HG02943 (cell line): ENCODE results near the gene SLC29A2.
"Not testable (repeated sequence)": the region's sequence is repeated elsewhere in the genome, so short reads cannot be mapped to it uniquely, and the experiment has no call there.

Experiments used
- ATAC-seq: cut with Tn5 transposase; IDR thresholded peaks from one replicate; pipeline ENCODE4 v1.9.1; 2021; ENCODE audit warnings: mild to moderate bottlenecking, low read depth, moderate library complexity; ENCODE audit not compliant: unreplicated experiment

SLC29A2 gene

DNA sequence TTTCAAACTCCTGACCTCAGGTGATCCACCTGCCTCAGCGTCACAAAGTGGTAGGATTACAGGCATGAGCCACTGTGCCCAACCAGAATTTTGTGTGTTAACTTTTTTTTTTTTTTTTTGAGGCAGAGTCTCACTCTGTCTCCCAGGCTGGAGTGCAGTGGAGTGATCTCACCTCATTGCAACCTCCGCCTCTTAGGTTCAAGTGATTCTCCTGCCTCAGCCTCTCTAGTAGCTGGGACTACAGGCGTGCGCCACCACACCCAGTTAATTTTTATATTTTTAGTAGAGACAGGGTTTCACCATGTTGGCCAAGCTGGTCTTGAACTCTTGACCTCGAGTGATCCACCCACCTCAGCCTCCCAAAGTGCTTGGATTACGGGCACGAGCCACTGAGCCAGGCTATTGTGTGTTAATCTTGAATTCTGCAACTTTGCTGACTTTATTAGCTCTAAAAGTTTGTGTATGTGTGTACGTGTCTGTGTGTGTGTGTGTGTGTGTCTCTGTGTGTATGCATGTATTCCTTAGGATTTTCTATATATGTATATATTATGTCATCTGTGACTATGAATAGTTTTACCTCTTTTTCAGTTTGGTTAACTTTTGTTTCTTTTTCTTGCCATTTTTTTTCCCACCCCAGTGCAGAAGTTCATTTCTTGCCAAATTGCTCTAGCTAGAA is 20.9 kb downstream of the SLC29A2 start:
- ATAC-seq, result not testable (repeated sequence)

DNA sequence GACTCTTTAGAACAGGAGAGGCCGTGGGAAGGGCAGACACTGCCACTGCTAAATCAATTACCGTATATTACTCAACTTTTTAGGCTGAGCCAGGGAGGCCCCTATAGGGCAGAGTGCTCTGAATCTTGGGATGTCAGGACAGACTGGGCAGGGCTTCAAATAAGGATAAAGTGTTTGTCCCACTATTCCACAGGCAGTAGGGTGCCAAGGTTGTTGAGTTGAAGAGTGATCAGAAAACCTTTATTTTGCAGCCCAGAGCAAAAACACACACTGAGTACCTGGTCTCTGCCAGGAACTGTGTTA is 22.5 kb downstream of the SLC29A2 start:
- ATAC-seq, result no peak

DNA sequence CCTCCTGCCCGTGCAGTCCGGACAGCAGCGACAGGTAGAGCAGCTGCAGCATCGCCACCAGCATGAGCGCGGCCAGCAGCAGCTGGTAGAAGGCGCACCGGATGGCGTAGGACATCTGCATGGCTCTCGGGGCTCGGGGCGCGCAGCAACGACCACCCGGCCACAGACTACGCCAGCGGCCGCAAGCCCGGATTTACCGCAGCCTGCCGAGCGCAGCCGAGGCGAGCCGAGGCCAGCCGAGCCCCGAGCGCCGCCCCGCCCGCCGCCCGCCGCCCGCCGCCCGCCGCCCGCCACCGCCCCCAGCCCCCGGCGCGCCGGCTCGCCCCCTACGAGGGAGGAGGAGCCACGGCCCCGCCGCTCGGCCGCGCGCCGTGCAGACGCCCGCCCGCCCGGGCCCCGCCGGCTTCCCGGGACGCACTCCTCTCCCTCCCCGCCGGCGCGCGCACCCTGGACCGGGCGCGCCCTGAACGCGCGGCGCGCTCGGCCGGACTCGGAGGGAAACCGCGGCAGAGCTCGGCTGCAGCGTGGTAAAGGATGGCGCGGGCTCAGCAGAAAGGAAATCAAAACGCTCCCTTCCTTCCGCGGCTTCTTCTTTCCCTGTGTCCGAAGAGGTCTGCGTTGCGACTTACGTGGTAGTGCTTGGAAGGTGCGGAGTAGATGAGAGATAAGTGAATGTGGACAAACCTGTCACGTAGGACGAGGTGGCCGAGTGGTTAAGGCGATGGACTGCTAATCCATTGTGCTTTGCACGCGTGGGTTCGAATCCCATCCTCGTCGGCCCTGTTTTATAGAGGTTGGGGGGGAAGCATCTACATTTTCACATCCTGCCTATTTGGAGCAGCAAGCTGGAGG is 23.9 kb downstream of the SLC29A2 start, which contains the start of gene B4GAT1:
B4GAT1 (minus strand) TSS at position 205 of the 852 bp plus-strand sequence; CDS start at position 121, 84 bp downstream.
- ATAC-seq, result no peak

DNA sequence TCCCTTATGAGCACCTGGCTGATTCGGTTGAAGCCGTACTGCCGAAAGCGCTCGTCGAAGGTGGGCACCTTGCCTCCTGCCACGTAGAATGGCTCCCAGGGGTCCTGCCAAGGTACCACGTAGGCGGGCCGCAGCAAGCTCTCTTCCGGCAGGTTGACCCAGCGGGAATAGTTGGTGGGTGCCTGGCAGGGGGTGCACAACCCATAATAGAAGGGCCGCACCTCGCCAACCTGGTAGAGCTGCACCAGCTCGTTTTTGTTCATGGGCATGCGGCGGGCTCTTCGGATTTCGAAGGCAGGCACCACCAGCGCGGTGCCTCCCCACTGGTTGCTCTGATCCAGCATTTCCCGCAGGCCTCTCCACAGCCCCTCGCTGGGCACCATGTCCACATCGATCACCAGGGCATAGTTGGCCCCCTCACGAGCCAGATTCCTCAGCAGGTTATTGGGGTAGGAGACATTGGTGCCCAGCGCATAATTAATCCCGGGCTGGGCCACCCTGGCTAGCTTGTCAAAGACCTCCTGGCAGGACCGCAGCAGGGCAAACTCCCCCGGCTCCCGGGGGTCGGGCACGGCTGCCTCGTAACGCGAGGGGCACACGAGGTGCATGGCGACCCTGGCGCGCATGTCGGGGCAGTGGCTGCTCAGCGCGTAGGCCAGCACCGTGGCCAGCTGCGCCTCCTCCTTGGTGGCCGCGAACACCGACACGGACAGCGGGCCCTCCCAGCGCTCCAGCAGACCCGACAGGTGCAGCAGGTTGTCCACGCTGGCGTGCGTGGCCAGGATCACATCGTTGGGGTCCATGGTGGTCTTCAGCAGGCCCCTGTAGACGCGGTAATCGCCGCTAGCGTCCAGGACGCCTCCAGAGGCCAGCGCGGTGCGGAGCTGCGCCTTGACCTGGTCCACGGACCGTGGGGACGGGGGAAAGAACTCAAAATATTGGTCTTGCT is 24.8 kb downstream of the SLC29A2 start:
- no peak for ATAC-seq

DNA sequence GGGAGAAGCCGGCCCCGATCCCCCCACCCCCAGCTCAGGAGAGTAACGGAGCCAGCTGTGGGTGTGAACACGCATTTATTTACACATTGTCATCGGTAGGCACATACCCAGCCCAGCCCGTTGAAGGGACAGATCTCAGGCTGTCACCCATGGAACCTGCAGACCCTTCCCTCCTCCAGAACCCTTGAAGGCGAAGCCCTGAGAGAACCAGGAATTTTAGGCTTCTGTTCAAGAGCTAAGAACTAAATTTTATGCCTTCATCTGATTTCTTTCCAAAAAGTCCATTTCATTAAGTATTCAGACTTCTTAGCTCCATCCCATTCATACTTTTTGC is 26.3 kb downstream of the SLC29A2 start:
- ATAC-seq, result no peak

DNA sequence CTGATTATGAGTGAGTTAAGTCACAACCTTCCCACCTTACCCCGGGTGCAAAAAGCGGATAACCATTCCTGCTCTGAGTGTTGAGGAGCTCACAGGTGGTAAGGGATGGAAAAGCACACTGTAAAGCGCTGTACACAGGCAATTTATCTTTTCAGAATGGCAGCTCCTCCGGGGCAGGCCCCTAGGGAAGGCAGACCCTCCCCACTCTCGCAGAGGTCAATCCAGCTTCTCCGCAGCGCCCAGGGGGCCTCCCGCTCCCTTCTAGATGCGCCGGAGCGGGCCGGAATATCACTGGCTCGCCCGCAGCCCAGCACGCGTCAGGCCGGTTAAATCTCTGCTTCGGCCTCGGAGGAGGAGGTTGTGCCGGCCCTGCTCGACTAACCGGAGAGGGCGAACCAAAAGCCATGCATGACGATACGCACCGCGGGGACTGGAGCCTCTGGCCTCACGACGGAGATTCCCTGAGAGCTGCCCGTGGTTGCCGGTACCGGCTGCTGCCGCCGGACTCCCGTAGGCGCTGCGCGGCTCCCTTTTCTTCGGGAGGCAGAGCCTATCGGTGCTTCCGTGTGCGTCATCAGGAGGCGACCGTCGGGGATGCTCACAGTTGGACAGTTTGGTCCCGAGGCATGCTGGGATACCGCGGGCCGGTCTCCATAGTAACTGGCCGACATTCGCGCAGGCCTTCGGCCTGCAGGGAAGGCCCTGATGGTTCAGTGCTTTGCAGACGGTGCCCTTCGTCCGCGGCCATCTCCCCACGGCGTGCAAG is 26.8 kb downstream of the SLC29A2 start, which contains the start of gene BRMS1:
BRMS1 (minus strand) TSS at position 555 of the 766 bp plus-strand sequence. CDS start 2,870 bp downstream, outside the sequence.
- peak; percentile 50 for ATAC-seq

DNA sequence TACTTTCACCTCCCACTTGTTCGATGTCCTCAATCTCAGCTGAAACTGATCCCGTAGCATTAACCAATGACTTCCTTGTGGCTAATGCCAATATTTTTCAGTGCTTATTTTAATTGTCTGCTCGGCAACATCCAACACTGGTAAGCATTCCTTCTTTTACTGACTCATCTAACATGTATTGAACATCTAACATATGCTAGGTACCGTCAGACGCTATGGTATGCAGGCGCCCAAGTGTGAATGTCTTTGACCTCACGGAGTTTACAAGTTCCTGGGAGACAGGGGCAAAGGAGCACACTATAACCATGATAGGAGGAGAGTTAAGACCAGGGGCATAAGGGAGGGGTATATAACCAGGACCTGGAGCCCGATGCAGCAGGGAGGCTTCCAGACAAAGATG is 28.4 kb downstream of the SLC29A2 start:
- ATAC-seq, result no peak

DNA sequence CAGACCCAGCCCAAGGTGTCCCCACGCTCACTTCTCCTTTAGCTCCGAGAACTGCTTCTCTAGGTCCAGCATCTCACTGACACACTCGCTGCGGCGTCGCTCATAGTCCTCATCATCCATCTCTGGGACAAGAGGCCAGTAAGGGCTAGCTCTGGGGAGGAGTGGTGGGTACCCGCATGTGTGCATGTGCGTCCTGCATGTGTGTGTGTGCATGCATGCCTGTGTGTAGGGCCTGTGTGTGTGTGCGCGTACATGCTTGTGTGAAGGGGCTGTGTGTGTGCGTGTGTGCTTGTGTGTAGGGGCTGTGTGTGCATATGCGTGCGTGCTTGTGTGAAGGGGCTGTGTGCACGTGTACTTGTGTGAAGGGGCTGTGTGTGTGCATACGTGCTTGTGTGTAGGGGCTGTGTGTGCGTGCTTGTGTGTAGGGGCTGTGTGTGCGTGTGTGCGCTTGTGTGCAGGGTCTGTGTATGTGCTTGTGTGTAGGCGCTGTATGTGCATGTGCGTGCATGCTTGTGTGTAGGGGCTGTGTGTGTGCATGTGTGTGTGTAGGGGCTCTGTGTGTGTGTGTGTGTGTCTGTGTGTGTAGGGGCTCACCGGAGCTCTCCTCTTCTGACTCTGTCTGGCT is 29.9 kb downstream of the SLC29A2 start:
- no peak for ATAC-seq

DNA sequence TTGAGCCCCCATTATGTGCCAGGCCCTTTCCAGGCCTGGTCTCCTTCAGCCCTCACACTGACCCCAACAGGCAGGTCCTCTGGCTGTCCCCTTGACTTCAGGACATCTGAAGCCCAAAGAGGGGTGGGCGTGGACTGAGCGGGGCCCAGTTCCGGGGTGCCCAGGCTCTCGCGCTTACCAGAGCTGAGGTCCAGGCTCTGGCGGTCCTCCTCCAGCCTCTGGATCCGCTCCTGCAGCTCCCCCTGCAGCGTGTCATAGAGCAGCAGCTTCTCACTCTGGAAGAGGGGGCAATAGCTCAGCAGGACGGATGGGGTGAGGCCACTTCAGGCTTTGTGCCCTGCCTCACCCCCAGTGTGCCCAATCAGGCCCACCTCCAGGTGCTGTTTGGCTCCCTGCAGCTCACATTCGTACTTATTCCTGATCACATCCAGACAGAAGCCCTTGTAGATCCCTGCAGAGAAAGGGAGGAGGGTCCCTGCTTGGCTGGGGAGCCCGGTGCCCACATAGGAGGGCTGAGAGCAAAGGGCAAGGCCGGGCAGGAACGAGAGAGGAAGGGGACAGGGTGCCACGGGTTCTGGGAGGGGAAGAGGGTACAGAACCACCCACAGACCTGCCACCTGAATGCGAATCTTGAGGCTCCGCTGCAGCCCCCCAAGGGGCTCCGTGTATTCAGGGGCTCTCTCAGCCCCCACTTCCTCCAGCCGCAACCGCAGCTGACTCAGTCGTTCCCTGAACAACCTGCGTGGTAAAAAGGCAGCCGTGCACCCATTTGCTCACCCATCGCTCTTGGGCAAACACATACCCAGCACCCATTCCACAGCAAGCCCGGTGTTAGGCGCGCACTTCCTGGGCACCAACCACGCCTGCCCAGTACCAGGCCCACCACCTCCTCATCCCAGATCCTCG is 30.7 kb downstream of the SLC29A2 start:
- ATAC-seq, result no peak

DNA sequence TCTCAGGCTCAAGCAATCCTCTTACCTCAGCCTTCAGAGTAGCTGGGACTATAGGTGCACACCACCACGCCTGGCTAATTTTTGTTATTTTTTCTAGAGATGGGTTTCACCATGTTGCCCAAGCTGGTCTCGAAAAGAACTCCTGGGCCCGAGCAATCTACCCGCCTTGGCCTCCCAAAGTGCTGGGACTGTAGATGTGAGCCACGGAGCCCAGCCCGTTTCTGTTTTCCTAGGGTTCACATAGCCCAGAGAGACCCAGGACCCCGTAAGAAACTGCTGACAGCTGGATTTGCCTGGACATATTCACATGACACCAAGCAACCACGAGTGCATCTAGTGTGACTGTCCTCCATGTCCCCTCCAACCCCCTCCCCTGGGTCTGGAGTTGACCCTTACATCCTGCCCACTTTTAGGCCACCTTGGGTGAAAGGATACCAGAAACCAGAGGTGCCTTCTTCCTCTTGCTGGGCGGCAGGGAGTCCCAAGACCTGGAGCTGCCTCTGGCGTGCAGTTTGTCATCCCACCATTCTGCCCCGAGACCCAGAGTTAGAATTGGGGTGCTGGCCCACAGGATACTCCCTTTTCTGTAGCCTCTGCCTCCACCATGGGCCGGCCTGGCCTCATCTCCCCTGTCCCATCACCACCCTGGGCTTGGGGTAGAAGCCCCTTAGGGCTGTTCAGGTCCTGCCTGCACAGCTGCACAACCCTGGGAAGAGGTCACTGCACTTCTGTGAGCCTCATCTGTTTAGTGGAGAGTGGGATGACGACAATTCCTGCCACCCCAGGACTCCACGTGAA is 31.7 kb downstream of the SLC29A2 start:
- ATAC-seq, result no peak

DNA sequence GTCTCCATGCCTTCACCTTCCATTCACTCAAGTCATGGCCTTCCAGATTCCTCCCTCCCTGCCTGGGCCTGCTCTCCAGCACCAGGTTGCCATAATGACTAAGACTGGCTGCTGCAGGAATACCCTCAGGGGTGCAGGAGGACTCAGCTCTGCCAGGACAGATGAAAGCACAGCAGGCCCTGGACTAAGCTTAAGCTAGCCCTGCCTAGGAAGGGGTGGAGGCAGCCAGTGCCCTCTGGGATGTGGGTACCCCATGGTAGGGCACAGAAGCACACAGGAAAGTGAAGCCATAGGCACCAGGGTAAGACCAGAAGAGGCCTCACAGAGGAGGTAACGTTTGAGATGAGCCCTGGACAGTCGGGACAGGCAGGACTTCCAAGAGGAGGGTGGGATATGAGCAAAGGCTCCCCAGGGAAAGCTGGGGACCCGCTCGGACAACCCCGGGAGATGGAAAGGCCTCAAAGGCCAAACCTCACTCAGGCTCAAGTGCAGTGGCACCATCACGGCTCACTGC is 32.3 kb downstream of the SLC29A2 start:
- ATAC-seq, result no peak

DNA sequence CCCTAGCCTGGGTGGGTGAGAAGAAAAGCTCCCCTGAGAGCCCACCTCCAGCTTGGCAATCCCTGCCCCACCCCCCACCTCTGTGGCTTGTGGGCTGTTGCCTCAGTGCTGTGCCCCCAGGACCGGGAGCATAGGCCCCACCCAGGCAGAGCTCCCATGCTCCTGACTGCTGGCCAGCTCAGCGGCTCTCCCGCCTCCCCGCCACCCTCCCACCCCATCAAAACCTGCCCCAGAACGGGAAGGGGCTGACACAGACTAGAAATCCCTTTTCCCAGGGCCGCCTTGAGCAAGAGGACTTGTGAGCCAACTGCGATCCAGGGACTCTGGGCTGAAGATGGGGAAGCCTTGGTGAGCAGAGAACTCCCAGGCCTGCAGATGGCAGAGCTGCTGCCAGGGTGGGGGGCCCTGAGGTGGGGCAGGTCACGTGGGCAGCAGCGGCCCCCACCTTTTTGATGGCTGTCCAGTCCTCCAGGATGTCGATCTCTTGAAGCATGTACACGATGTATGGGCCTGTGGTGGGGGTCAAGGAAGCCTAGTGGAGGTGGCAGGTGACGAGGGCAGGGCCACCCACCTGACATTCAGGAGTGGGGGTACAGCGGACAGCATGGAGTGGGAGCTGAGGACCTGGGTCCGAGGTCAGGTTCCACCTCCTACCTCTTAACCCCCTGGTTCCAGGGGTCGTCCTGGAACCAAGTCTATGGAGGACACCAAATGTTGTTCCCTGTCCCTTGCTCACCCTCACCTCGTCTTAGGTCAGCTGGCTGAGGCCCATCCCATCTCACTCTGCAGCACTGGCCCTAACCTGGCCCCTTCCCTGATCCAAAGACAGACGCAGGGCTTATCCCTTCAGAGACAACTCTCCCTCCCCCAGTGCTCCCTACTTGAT is 33.0 kb downstream of the SLC29A2 start:
- ATAC-seq, result no peak

DNA sequence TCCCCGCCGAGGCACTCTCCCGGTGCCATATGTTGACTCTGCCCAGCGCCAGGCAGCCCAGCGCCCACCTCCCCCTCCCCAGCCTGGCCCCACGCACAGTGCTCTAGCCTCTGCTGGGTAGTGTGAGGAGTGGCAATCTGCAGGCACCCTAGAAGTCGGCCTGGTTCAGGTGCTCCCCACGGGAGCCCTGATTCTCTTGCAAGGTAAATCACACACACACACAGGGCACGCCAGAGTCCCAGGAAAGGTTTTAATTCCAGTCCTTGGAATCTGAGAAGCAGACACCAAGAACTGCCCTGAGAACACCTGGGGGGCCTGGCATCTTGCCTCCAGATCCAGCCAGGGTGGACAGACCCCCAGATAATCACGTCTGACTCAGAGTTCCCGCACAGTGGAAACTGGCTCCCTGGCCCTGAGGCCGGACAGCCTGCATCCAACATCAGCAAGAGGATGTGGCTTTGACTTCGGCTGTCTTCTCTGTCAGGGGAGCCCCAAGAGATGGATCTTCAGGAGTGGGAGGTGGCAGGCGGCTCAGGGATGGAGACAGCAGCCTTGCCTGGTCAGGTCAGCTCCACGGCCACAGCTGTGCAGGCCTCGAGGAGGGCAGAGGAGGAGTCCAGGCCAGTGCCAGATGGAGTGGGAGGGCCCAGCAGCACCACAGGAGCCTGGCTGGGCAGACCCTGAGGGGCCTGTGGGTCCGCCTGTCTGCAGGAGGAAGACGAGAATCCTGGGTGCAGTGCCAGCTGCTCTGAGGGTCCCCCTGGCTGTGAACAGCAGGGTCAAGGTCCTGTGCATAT is 34.3 kb downstream of the SLC29A2 start:
- no peak for ATAC-seq

DNA sequence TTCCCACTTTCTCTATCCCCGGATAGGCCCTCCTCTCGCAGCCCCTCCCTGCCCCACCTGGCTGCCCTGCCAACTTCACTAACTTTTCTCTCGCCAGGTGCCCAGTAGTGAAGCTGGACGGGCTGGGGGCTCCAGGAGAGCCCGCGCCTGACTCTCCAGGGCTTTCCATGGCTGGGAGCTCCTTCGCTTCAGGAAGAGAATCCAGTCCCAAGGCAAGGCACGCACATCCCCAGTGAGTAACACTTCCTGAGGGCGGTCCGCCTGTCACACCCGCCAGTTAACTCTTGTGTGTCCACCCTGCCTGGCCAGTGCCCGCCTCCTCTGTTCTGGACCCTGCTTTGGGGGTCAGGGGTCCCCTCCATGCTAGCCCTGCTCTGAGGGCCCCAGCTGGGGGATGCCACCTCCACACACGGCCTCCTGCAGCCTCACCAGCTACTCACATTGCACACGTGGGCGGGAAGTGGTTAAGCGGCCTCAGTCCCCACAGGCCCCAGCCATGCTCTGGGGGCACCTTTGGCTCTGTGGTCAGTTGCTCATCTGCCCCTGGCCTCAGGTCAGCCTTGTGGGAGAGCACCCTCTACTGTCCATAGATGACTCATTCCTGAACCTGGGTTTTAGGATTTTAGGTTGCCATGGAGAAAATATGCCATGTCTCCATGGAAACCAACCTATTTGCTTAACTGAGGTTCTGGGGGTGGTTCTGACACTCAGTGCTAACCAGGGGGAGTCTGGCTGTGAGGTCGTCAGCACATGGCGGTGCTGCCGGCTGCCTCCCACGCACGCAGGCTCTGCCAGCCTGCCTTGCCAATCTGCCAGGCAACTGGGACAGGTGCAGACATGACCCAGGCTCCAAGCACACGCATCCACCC is 35.1 kb downstream of the SLC29A2 start, which contains the start of gene RIN1:
RIN1 (minus strand) TSS at position 201 of the 869 bp plus-strand sequence; CDS start at position 169, 32 bp downstream.
- ATAC-seq, result no peak
